H9 (cell line): ENCODE measurements around the gene ESPNL. TPM values are rescaled to one million over a fixed set of nuclear protein-coding genes. Genes with fewer than 3 reads are reported as not detected.
"Not testable (repeated sequence)": the region's sequence is repeated elsewhere in the genome, so short reads cannot be mapped to it uniquely, and the experiment has no call there.

Experiments used
- DNase-seq: peaks from one replicate; pipeline ENCODE4 v3.0.0-alpha.2; 2017
- H2AFZ ChIP-seq: one replicate; pipeline ENCODE4 v1.6.1; 2013; ENCODE audit warnings: mild to moderate bottlenecking, low read length, control low read depth, moderate library complexity
- H2AK5ac ChIP-seq: 2 replicates; pipeline ENCODE4 v1.6.1; 2013; ENCODE audit warnings: low read length, control low read depth, mixed read lengths; ENCODE audit not compliant: insufficient read length
- H2BK120ac ChIP-seq: one replicate; pipeline ENCODE4 v1.6.1; 2013; ENCODE audit warnings: low read depth, mild to moderate bottlenecking, low read length, control low read depth, inconsistent platforms; ENCODE audit not compliant: poor library complexity, severe bottlenecking
- H2BK12ac ChIP-seq: 2 replicates; pipeline ENCODE4 v1.6.1; 2013; ENCODE audit warnings: low read length, control low read depth, mixed read lengths, low read depth; ENCODE audit not compliant: insufficient read length
- H2BK15ac ChIP-seq: 2 replicates; pipeline ENCODE4 v1.6.1; 2013; ENCODE audit warnings: low read depth, low read length, control low read depth
- H2BK20ac ChIP-seq: one replicate; pipeline ENCODE4 v1.6.1; 2013; ENCODE audit warnings: low read depth, mild to moderate bottlenecking, low read length, control low read depth, inconsistent platforms; ENCODE audit not compliant: poor library complexity, severe bottlenecking
- H2BK5ac ChIP-seq: 2 replicates; pipeline ENCODE4 v1.6.1; 2013; ENCODE audit warnings: low read length, control low read depth, mixed read lengths; ENCODE audit not compliant: insufficient read length
- H3K14ac ChIP-seq: 2 replicates; pipeline ENCODE4 v1.6.1; 2013; ENCODE audit warnings: low read length, control low read depth; ENCODE audit not compliant: insufficient read depth
- H3K18ac ChIP-seq: 2 replicates; pipeline ENCODE4 v1.6.1; 2013; ENCODE audit warnings: low read depth, mild to moderate bottlenecking, mixed read lengths, low read length, control low read depth; ENCODE audit not compliant: insufficient read length
- H3K23ac ChIP-seq: 2 replicates; pipeline ENCODE4 v1.6.1; 2013; ENCODE audit warnings: low read length, control low read depth, mixed read lengths, low read depth; ENCODE audit not compliant: insufficient read length
- H3K23me2 ChIP-seq: 2 replicates; pipeline ENCODE4 v1.6.1; 2013; ENCODE audit warnings: low read depth, mild to moderate bottlenecking, mixed read lengths, low read length, control low read depth; ENCODE audit not compliant: insufficient read length, poor library complexity, severe bottlenecking
- H3K27ac ChIP-seq: 2 replicates; pipeline ENCODE4 v1.5.1; 2013; ENCODE audit warnings: low read length, control low read depth, mixed read lengths, low read depth; ENCODE audit not compliant: insufficient read length
- H3K27me3 ChIP-seq: 2 replicates; pipeline ENCODE4 v1.6.1; 2013; ENCODE audit warnings: low read length, control low read depth, inconsistent platforms; ENCODE audit not compliant: insufficient read depth
- H3K4ac ChIP-seq: 2 replicates; pipeline ENCODE4 v1.6.1; 2013; ENCODE audit warnings: low read depth, mild to moderate bottlenecking, control low read depth, inconsistent platforms, low read length, moderate library complexity
- H3K4me1 ChIP-seq: 2 replicates; pipeline ENCODE4 v1.6.1; 2013; ENCODE audit warnings: low read length, control low read depth, inconsistent platforms; ENCODE audit not compliant: insufficient read depth
- H3K4me2 ChIP-seq: 2 replicates; pipeline ENCODE4 v1.6.1; 2013; ENCODE audit warnings: low read length, control low read depth, mixed read lengths; ENCODE audit not compliant: insufficient read length, insufficient read depth
- H3K56ac ChIP-seq: 2 replicates; pipeline ENCODE4 v1.6.1; 2013; ENCODE audit warnings: low read depth, mild to moderate bottlenecking, mixed read lengths, low read length, control low read depth; ENCODE audit not compliant: insufficient read length
- H3K79me1 ChIP-seq: 2 replicates; pipeline ENCODE4 v1.6.1; 2013; ENCODE audit warnings: low read depth, mild to moderate bottlenecking, moderate library complexity, low read length, control low read depth, inconsistent platforms; ENCODE audit not compliant: insufficient read depth, poor library complexity, severe bottlenecking
- H3K79me2 ChIP-seq: 2 replicates; pipeline ENCODE4 v1.6.1; 2013; ENCODE audit warnings: low read length, control low read depth, inconsistent platforms; ENCODE audit not compliant: insufficient read depth
- H3K9ac ChIP-seq: 2 replicates; pipeline ENCODE4 v1.6.1; 2013; ENCODE audit warnings: low read length, control low read depth, mixed read lengths; ENCODE audit not compliant: insufficient read length; ENCODE audit errors: extremely low read depth
- H3K9me3 ChIP-seq: one replicate; pipeline ENCODE4 v1.6.1; 2013; ENCODE audit warnings: low read depth, low read length, inconsistent platforms; ENCODE audit not compliant: control insufficient read depth
- H3T11ph ChIP-seq: one replicate; pipeline ENCODE4 v1.6.1; 2013; ENCODE audit warnings: mild to moderate bottlenecking, low read length, control low read depth, inconsistent platforms
- H4K20me1 ChIP-seq: one replicate; pipeline ENCODE4 v1.6.1; 2013; ENCODE audit not compliant: control insufficient read depth, insufficient read length, insufficient read depth
- H4K5ac ChIP-seq: 2 replicates; pipeline ENCODE4 v1.6.1; 2013; ENCODE audit warnings: low read depth, mild to moderate bottlenecking, mixed read lengths, low read length, control low read depth; ENCODE audit not compliant: insufficient read length
- H4K8ac ChIP-seq: replicated peaks from 2 replicates; pipeline ENCODE4 v1.6.1; 2013; ENCODE audit warnings: low read length, control low read depth, mixed read lengths, low read depth; ENCODE audit not compliant: insufficient read length
- H4K91ac ChIP-seq: 2 replicates; pipeline ENCODE4 v1.6.1; 2013; ENCODE audit warnings: low read depth, mild to moderate bottlenecking, moderate library complexity, mixed read lengths, low read length, control low read depth; ENCODE audit not compliant: insufficient read length
- H3K27ac Mint-ChIP-seq, 3 experiments: 2 replicates in 2 of 3; 3 replicates in 1 of 3; pipeline ENCODE4 v1.8.0; 2020 to 2021; ENCODE audit warnings: mixed read lengths in 3 of 3, mild to moderate bottlenecking in 1 of 3, moderate library complexity in 1 of 3
- H3K27me3 Mint-ChIP-seq: 2 replicates; pipeline ENCODE4 v1.8.0; 2021; ENCODE audit warnings: low read depth, mild to moderate bottlenecking, moderate library complexity, mixed read lengths
- H3K36me3 Mint-ChIP-seq, 3 experiments: 2 replicates in 2 of 3; 3 replicates in 1 of 3; pipeline ENCODE4 v1.8.0; 2020 to 2021; ENCODE audit warnings: low read depth in 3 of 3, mixed read lengths in 3 of 3; ENCODE audit not compliant: insufficient read depth in 1 of 3
- H3K4me1 Mint-ChIP-seq, 2 experiments: 2 replicates each; pipeline ENCODE4 v1.8.0; 2020; ENCODE audit warnings: mixed read lengths in 2 of 2
- H3K4me3 Mint-ChIP-seq, 2 experiments: 2 replicates in 1 of 2; 3 replicates in 1 of 2; pipeline ENCODE4 v1.8.0; 2020 to 2021; ENCODE audit warnings: mild to moderate bottlenecking in 2 of 2, mixed read lengths in 2 of 2, moderate library complexity in 1 of 2
- H3K9me3 Mint-ChIP-seq, 2 experiments: 2 replicates in 1 of 2; 3 replicates in 1 of 2; pipeline ENCODE4 v1.8.0; 2020; ENCODE audit warnings: mild to moderate bottlenecking in 2 of 2, mixed read lengths in 2 of 2, moderate library complexity in 1 of 2
- WGBS: extraction: QIAGEN DNeasy Blood & Tissue Kit; methylation state at CpG from one replicate; pipeline ENCODE4 v1.1.7; 2013; ENCODE audit warnings: missing lambda C conversion rate, low lambda C conversion rate, mixed read lengths; ENCODE audit not compliant: insufficient read length; ENCODE audit errors: extremely low coverage; 5-methylcytosine and 5-hydroxymethylcytosine counted together
- total RNA-seq: library from RNA; stranded (reverse); gene quantifications from 2 replicates; pipeline ENCODE4 v1.2.1, GENCODE V29; 2021
- TF ChIP-seq, protein P1 (sequence below): fragments of 200-600 bp; sonication (generic); conservative IDR thresholded peaks from 3 replicates; pipeline ENCODE4 v1.8.0; 2021; ENCODE audit warnings: antibody characterized with exemption, mild to moderate bottlenecking

ESPNL gene
- total RNA-seq, 1 experiment from 2014 or later: 0.17 TPM

DNA sequence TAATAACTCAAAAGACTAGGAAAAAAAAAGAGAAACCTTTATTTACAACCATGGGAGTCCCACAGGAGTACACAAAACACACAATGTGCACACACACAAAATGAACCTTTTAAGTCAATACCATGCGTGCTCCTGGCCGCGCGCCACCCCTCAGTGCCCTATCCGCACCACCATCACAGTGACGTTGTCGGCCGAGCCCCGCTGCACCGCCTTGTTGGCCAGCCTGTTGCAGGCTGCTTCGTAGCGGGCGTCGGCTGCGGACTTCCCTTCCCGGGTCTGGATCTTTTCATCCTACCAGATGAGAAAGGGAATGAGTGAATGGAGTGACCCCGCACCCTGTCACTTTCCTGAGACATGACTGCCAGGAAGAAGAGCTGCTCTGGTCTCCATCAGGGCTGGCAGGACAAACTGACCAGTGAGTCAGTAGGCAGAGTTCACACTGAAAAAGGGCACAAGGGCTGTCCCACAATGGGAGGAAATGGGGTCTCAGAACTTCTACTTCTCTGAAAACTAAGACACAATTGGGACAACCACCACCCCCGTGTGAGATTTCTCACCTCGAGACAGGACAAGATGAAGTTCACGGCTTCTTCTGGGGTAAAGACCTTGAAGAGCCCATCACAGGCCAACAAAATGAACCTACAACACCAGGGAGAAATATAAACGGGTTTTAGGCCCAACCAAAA is 70.4 kb downstream of the ESPNL start:
- Histone ChIP-seq H3K18ac (no peak overlapping the region), H3K56ac (no peak overlapping the region), H3K9ac (no peak overlapping the region), H3K23me2 (no peaks in the 10 kb centered on the region), H2BK20ac (no peak overlapping the region), H3K27me3 (no peaks in the 10 kb centered on the region), H2BK120ac (no peak overlapping the region), H2BK5ac (no peak overlapping the region), H3K4me2 (no peak overlapping the region), H3K79me1 (no peaks in the 10 kb centered on the region), H3K27ac (no peak overlapping the region), H4K20me1 (no peaks in the 10 kb centered on the region), H4K91ac (no peak overlapping the region), H4K5ac (no peak overlapping the region), H2AFZ (no peak overlapping the region), H4K8ac (no peak overlapping the region), H2AK5ac (no peak overlapping the region), H3K9me3 (no peaks in the 10 kb centered on the region), H2BK12ac (no peak overlapping the region), H3K79me2 (no peaks in the 10 kb centered on the region), H2BK15ac (no peak overlapping the region), H3K23ac (no peak overlapping the region), H3T11ph (no peak overlapping the region), H3K4me1 (no peaks in the 10 kb centered on the region), H3K4ac (no peak overlapping the region), H3K14ac (no peak overlapping the region)
- H3K27me3 Mint-ChIP-seq: peaks cover 5% of the 10 kb centered on the region; the same call in 1 of the 2 replicates
- H3K27ac Mint-ChIP-seq: no peak overlapping the region; a peak in 1 of 7 replicates
- H3K4me1 Mint-ChIP-seq: no peaks in the 10 kb centered on the region
- H3K4me3 Mint-ChIP-seq: no peak overlapping the region
- WGBS: no CpG with 5 or more reads among the region's 21 CpGs
- DNase-seq: no peak
- H3K36me3 Mint-ChIP-seq: peaks cover 16 to 51% (median 35%) of the 10 kb centered on the region in 3 experiments; a peak in 6 of 7 replicates
- TF ChIP-seq, protein P1, sequence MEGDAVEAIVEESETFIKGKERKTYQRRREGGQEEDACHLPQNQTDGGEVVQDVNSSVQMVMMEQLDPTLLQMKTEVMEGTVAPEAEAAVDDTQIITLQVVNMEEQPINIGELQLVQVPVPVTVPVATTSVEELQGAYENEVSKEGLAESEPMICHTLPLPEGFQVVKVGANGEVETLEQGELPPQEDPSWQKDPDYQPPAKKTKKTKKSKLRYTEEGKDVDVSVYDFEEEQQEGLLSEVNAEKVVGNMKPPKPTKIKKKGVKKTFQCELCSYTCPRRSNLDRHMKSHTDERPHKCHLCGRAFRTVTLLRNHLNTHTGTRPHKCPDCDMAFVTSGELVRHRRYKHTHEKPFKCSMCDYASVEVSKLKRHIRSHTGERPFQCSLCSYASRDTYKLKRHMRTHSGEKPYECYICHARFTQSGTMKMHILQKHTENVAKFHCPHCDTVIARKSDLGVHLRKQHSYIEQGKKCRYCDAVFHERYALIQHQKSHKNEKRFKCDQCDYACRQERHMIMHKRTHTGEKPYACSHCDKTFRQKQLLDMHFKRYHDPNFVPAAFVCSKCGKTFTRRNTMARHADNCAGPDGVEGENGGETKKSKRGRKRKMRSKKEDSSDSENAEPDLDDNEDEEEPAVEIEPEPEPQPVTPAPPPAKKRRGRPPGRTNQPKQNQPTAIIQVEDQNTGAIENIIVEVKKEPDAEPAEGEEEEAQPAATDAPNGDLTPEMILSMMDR: no peak
- H3K9me3 Mint-ChIP-seq: no peaks in the 10 kb centered on the region

DNA sequence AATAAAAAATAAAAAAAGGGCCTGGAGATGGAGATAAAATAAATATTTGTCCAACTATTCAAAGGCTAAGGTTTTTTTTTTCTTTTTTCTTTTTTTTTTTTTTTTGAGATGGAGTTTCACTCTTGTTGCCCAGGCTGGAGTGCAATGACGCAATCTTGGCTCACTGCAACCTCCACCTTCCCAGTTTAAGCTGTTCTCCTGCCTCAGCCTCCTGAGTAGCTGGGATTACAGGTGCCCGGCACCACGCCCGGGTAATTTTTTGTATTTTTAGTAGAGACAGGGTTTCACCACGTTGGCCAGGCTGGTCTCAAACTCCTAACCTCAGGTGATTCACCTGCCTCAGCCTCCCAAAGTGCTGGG is 70.9 kb downstream of the ESPNL start:
- not testable (repeated sequence) for H2BK120ac ChIP-seq, H3K4ac ChIP-seq, H2BK12ac ChIP-seq, H3K27me3 ChIP-seq, H3K56ac ChIP-seq, H3K9me3 Mint-ChIP-seq, H2AFZ ChIP-seq, H3K4me3 Mint-ChIP-seq, H4K20me1 ChIP-seq, H3K27me3 Mint-ChIP-seq, H3K4me2 ChIP-seq, H3K23me2 ChIP-seq, H3K4me1 ChIP-seq, H2BK5ac ChIP-seq, DNase-seq, H4K5ac ChIP-seq, H3K18ac ChIP-seq, H2BK15ac ChIP-seq, H3K27ac ChIP-seq, H4K91ac ChIP-seq, H3K79me1 ChIP-seq, H3K9ac ChIP-seq, H4K8ac ChIP-seq, H3K27ac Mint-ChIP-seq, H3T11ph ChIP-seq, H2AK5ac ChIP-seq, H3K79me2 ChIP-seq, H3K14ac ChIP-seq, H3K9me3 ChIP-seq, H3K4me1 Mint-ChIP-seq, H2BK20ac ChIP-seq, H3K23ac ChIP-seq
- H3K36me3 Mint-ChIP-seq: peaks cover 16 to 54% (median 35%) of the 10 kb centered on the region in 3 experiments; a peak in 6 of 7 replicates
- no CpG with 5 or more reads among the region's 5 CpGs for WGBS
